ENCODE data around the gene C1GALT1C1. TPM values are rescaled to one million over a fixed set of nuclear protein-coding genes. Genes with fewer than 3 reads are reported as not detected.

The C1GALT1C1 gene
- polyA plus RNA-seq, 1 donor from 2014 or later: 14.9 TPM

GRCh38 chrX:120625371-120625770, 4.5 kb downstream of the C1GALT1C1 start:
- Mint-ChIP-seq H3K36me3 (peaks cover 5% of the 10 kb centered on the region), H3K4me3 (no peak overlapping the region), H3K27me3 (no peaks in the 10 kb centered on the region), H3K4me1 (peaks cover 0 to 13% (median 8%) of the 10 kb centered on the region in 3 donors), H3K9me3 (no peaks in the 10 kb centered on the region), H3K27ac (no peak overlapping the region)

DNA sequence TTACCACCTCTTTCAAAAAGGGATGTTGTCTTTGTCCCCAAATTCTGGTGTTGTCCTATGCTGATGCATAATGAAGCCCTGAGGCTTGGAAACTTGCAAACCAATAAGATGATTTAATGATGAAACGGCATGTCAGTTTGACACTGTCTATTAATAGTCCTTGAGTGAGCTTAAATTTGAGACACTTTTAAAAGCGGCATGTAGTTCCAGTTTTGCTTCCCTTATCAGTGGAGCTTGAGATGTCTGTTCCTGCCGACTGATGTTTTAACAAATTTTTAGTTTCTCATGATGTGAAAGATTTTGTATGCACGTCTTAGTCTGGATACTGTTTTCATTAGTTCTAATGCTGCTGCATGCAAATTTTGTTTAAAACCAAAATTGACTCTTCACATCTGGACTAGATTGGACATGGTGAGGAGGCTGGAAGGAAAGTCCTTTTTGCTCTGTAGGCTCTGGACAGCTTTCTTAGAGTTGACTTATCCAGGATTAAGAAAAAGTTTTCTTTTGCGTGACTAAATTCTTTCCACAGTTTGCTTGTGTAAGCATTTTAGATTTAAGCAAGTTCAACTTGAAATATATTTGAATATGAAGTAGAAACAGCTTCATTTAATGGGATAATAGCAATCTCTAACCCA, 11.7 kb downstream of the C1GALT1C1 start:
- peaks cover 5 to 16% (median 7%) of the 10 kb centered on the region in 3 donors for H3K4me1 Mint-ChIP-seq
- no peaks in the 10 kb centered on the region for H3K27me3 Mint-ChIP-seq
- peak overlapping the region in 1 of 4 donors; percentile 43 for H3K4me3 Mint-ChIP-seq
- peak overlapping the region in 1 of 3 donors; percentile 59 for H3K27ac Mint-ChIP-seq
- no peaks in the 10 kb centered on the region for H3K9me3 Mint-ChIP-seq
- peaks cover 5% of the 10 kb centered on the region for H3K36me3 Mint-ChIP-seq

- H3K27ac Mint-ChIP-seq: peak overlapping the region in 1 of 3 donors; percentile 57
- no peaks in the 10 kb centered on the region for H3K9me3 Mint-ChIP-seq
- no peaks in the 10 kb centered on the region for H3K36me3 Mint-ChIP-seq
- H3K27me3 Mint-ChIP-seq: no peaks in the 10 kb centered on the region
- H3K4me1 Mint-ChIP-seq: peaks cover 5 to 16% (median 7%) of the 10 kb centered on the region in 3 donors
- no peak overlapping the region for H3K4me3 Mint-ChIP-seq
These were observed 15.0 kb downstream of the C1GALT1C1 start for GRCh38 chrX:120614816-120615215.

GRCh38 chrX:120612086-120612485, 17.8 kb downstream of the C1GALT1C1 start:
- peaks cover 0 to 2% (median 0%) of the 10 kb centered on the region in 3 donors for H3K9me3 Mint-ChIP-seq
- H3K4me1 Mint-ChIP-seq: peaks cover 0 to 4% (median 1%) of the 10 kb centered on the region in 3 donors
- H3K4me3 Mint-ChIP-seq: no peak overlapping the region
- H3K27me3 Mint-ChIP-seq: no peaks in the 10 kb centered on the region
- H3K27ac Mint-ChIP-seq: no peak overlapping the region
- H3K36me3 Mint-ChIP-seq: no peaks in the 10 kb centered on the region

DNA sequence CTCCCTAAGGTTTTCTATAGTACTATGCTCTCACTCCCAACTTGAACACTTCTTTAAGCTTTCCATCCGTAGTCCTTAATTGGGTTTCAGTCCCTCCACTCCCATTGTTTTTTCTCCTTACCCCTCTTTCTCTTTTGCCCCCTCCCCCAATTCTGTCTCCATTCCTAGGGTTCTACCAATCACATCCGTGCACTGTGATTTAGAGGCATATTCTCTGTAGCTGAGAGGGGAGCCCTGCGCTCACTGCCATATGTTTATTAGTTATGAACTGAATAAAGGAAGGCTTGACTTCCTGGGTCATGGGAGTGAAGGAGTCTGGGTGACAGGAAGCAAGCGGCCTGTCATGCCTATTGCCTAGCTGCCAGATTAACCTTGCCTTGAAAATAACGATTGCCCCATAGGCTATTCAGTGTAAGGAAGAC, 25.5 kb downstream of the C1GALT1C1 start:
- Mint-ChIP-seq H3K9me3 (peaks cover 0 to 2% (median 0%) of the 10 kb centered on the region in 3 donors), H3K4me1 (peaks cover 2 to 14% (median 3%) of the 10 kb centered on the region in 3 donors), H3K27ac (peak overlapping the region; percentile 96 to 98 (median 98)), H3K36me3 (no peaks in the 10 kb centered on the region), H3K4me3 (peak overlapping the region; percentile 89 to 97 (median 92)), H3K27me3 (no peaks in the 10 kb centered on the region)

DNA sequence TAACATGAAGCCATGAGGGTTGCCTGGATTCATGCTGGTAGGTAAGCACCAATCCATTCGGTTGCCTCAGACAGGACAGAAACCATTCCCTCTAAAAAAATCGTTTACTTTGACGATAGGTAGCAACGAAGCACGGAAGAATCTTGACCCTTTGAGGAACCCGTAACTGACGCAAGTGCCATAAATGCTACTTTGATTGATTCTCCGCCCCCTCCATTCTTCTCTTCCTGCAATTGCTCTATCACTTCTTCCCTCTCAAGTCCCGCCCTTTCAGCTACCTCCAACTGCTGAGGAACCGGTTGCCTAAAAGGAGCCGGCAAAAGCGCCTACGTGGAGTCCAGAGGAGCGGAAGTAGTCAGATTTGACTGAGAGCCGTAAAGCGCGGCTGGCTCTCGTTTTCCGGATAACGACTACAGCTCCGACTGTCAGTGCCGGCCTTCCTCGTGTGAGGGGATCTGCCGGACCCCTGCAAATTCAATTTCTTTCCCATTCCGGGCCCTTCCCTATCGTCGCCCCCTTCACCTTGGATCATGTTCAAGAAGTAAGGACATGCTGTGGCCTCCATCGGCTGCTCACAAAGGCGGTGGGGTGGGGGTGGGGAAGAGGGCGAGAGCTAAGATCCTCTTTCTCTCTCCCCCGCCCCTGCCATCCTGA, 26.0 kb downstream of the C1GALT1C1 start, which contains the start of gene MCTS1:
Gene MCTS1, plus strand, starts transcription at position 395 of the 654 bp plus-strand sequence. Its CDS starts 136 bp downstream, at position 531.
- Mint-ChIP-seq H3K27me3 (no peaks in the 10 kb centered on the region), H3K36me3 (no peaks in the 10 kb centered on the region)

DNA sequence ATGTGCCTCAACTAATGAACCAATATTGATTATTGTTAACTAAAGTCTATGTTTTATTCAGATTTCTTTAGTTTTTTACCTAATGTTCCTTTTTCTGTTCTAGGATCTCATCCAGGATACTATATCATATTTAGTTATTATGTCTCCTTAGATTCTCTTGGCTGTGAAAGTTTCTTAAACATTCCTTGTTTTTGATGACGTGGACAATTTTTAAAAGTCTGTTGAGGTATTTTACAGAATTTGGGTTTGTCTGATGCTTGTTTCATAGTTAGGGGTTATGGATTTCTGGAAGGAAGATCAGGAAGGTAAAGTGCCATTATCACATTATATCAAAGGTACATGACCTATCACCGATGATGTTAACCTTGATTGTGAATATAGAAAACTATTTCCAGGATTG, 44.2 kb downstream of the C1GALT1C1 start:
- peaks cover 0 to 2% (median 0%) of the 10 kb centered on the region in 3 donors for H3K9me3 Mint-ChIP-seq
- no peak overlapping the region for H3K4me3 Mint-ChIP-seq
- peaks cover 2% of the 10 kb centered on the region for H3K27me3 Mint-ChIP-seq
- peaks cover 0 to 1% (median 0%) of the 10 kb centered on the region in 3 donors for H3K4me1 Mint-ChIP-seq
- no peaks in the 10 kb centered on the region for H3K36me3 Mint-ChIP-seq
- H3K27ac Mint-ChIP-seq: no peak overlapping the region

More for the DNA sequence above, 26.0 kb downstream of the C1GALT1C1 start, which contains the start of gene MCTS1:
- Mint-ChIP-seq H3K9me3 (peaks cover 0 to 2% (median 0%) of the 10 kb centered on the region in 3 donors), H3K4me3 (peak within 1 kb of the TSS; percentile 89 to 97 (median 92)), H3K27ac (peak within 1 kb of the TSS; percentile 96 to 98 (median 98)), H3K4me1 (peaks cover 2 to 14% (median 3%) of the 10 kb centered on the region in 3 donors)

Other genes with a start within 250 kb of the C1GALT1C1 start
- 49.0 TPM for gene LAMP2, start 160.8 kb downstream of the C1GALT1C1 start, polyA plus RNA-seq
- 18.0 TPM for gene CUL4B, start 69.1 kb downstream of the C1GALT1C1 start, polyA plus RNA-seq
- gene MCTS1, start 26.0 kb downstream of the C1GALT1C1 start, polyA plus RNA-seq: 72.3 TPM
- not detected for gene CT47B1, start 245.8 kb upstream of the C1GALT1C1 start, polyA plus RNA-seq

All from IgD-negative memory B cell (primary cell).